NCI-H2196 (cell line): ENCODE results near the gene NDUFV2.
"Not testable (repeated sequence)": the region's sequence is repeated elsewhere in the genome, so short reads cannot be mapped to it uniquely, and the experiment has no call there.

ENCODE experiments used
- DNase-seq: peaks from one replicate; lab custom pipeline; 2025; ENCODE audit not compliant: unreplicated experiment; lab: John Stamatoyannopoulos, UW

Gene NDUFV2

GRCh38 chr18:9150121-9150520 lies 47.6 kb downstream of the NDUFV2 start:
- DNase-seq = no peak

DNA sequence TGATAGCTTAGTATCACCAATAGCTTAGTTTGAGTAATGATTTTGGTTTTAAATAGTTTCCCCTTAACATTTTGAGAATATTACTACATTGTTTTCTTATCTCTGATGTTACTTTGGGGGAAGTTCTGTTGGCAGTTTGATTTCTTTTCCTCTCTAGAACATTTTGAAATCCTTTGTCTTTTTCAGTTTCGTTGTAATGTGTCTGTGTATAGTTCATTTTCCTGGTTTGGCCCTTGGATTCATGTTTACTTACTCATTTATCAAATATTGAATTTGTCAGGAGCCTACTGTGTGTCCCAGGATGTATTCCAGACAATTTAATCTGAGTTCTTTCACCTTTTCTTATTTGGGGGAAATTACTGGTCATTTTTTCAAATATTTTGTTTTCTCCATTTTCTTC lies 50.8 kb downstream of the NDUFV2 start:
- DNase-seq = no peak

GRCh38 chr18:9156604-9157249 lies 54.2 kb downstream of the NDUFV2 start:
- DNase-seq = no peak

DNA sequence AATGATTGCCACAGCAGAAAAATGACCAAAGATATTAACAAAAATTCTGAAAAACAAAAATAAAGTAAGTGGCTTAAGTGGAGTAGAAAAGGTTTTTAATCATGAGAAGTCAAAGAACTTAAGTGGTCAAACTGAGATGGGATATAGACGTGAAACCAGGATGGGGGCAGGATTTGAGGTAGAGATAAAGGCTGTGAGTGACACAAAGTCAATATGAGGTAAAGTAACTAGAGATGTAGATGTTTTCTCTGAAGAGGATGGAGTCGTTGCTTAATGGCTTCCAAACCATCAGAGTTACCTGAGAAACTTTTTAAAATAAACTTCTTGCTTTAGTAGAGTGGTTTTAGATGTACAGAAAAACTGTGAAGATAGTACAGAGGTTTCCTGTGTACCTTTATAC lies 55.3 kb downstream of the NDUFV2 start:
- no peak for DNase-seq

DNA sequence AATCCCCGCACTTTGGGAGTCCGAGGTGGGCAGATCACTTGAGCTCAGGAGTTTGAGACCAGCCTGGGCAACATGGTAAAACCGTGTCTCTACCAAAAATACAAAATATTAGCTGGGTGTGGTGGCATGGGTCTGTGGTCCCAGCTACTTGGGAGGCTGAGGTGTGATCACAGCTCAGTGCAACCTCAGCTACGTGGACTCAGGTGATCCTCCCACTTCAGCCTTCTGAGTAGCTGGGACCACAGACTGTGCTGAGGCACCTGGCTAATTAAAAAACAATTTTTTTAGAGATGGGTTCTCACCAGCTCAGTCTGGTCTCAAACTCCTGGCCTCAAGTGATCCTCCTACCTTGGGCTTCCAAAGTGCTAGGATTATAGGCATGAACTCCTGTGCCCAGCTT lies 57.5 kb downstream of the NDUFV2 start:
- DNase-seq = no peak

DNA sequence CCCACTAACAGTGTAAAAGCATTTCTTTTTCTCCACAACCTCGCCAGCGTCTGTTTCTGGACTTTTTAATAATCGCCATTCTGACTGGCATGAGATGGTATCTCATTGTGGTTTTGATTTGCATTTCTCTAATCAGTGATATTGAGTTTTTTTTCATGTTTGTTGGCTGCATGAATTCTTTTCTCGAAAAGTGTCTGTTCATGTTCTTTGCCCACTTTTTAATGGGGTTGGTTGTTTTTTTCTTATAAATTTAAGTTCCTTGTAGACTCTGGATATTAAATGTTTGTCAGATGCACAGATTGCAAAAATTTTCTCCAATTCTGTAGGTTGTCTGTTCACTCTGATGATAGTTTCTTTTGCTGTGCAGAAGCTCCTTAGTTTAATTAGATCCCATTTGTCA lies 60.2 kb downstream of the NDUFV2 start:
- DNase-seq = not testable (repeated sequence)

DNA sequence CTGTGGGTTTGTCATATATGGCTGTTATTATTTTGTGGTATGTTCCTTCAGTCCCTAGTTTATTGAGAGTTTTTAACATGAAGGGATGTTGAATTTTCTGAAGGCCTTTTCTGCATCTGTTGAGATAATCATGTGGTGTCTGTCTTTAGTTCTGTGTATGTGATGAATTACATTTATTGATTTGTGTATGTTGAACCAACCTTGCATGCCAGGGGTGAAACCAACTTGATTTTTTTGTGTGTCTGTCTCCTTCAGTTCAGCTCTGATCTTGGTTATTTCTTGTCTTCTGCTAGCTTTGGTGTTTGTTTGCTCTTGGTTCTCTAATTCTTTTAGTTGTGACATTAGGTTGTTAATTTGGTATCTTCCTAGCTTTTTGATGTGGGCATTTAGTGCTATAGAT lies 61.6 kb downstream of the NDUFV2 start:
- not testable (repeated sequence) for DNase-seq

DNA sequence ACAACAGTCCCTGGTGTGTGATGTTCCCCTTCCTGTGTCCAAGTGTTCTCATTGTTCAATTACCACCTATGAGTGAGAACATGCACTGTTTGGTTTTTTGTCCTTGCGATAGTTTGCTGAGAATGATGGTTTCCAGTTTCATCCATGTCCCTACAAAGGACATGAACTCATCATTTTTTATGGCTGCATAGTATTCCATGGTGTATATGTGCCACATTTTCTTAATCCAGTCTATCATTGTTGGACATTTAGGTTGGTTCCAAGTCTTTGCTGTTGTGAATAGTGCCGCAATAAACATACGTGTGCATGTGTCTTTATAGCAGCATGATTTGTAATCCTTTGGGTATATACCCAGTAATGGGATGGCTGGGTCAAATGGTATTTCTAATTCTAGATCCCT lies 63.4 kb downstream of the NDUFV2 start:
- not testable (repeated sequence) for DNase-seq

GRCh38 chr18:9169515-9169914 lies 67.0 kb downstream of the NDUFV2 start:
- DNase-seq = not testable (repeated sequence)

GRCh38 chr18:9171919-9172318 lies 69.4 kb downstream of the NDUFV2 start:
- not testable (repeated sequence) for DNase-seq

GRCh38 chr18:9172506-9173127 lies 70.1 kb downstream of the NDUFV2 start:
- DNase-seq = no peak

GRCh38 chr18:9173770-9174233 lies 71.3 kb downstream of the NDUFV2 start:
- no peak for DNase-seq

DNA sequence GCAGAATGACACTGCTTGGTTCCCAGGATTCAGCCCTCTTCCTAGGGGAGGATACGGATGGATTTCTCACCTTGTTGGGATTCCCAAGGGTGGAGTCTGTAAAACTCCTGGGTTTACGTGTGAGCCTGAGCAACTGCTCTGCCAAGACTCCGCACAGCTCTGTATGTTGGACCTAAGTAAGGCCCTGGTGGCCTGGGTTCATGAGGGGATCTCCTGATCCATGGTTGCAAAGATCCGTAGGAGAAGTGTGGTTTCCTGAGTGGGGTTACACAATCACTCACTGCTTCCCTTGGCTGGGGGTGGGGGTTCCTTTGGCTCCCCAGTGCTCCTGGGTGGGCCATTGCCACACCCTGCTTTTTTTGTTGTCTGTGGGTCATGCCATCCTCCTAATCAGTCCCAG lies 71.8 kb downstream of the NDUFV2 start:
- DNase-seq = no peak

DNA sequence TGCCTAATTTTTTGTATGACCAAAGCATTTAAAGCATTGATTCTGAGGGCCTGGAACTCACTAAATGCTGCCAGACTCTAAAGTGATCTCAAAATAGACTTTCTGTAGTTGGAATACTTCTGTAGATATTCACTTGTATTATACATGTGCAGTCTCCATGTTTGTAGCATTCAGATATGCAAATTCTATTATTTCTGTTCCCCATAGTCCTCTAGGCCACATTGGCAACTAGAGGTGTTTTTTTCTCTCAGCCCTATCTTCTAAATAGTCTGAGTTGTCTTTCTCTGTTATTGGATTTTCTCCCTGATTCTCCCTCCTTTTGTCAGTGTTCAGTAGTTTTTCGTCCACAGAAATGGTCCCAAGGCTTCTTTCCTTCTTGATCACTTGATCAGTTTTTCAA lies 72.6 kb downstream of the NDUFV2 start:
- no peak for DNase-seq

DNA sequence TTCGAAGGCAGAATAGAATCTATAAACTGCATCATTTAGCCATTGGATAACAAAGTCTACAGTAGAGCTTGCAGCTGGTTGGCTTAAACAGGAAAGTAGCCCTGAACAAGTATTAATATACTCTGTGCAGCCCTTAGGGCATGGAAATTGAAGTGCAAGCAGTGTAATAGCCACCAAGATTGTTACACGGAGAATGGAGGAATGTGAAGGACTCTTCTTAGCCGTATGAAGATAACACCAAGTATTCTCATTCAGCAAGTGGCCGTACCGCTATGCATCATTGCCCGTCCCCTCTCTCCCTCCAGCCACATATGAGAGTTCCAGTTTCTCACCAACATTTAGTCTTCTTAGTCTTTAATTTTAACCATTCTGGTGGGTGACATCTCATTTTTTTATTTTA lies 74.5 kb downstream of the NDUFV2 start:
- DNase-seq = no peak

- no peak for DNase-seq
Observed at GRCh38 chr18:9177466-9177865, 75.0 kb downstream of the NDUFV2 start.

- no peak for DNase-seq
Observed at GRCh38 chr18:9178557-9178956, 76.1 kb downstream of the NDUFV2 start.

GRCh38 chr18:9181275-9181674 lies 78.8 kb downstream of the NDUFV2 start:
- DNase-seq = no peak

GRCh38 chr18:9182852-9183399 lies 80.4 kb downstream of the NDUFV2 start:
- no peak for DNase-seq
